OCI-LY7 (cell line): ENCODE data around the gene B4GALT4. TPM values are rescaled to one million over a fixed set of nuclear protein-coding genes. Genes with fewer than 3 reads are reported as not detected.

Source experiments
- BruUV-seq: library from RNA; stranded (reverse); fragments of 400-500 nt; replicated peaks from 2 replicates; lab custom pipeline; 2021; lab: Mats Ljungman, UMichigan
- CTCF ChIA-PET: fragments of 300-600 bp; sonication (Branson Sonifier 250); formaldehyde crosslinking; loops from one replicate; lab custom pipeline; 2022; ENCODE audit warnings: antibody characterized with exemption; ENCODE audit not compliant: unreplicated experiment; lab: Charles Lee
- POLR2A ChIA-PET: fragments of 300-600 bp; sonication (Branson Sonifier 250); formaldehyde crosslinking; loops from one replicate; lab custom pipeline; 2022; ENCODE audit warnings: antibody characterized with exemption; lab: Charles Lee
- DNase-seq: peaks from one replicate; pipeline ENCODE4 v3.0.0-alpha.2; 2015; ENCODE audit warnings: low spot score
- H2AFZ ChIP-seq: fragments of 200-600 bp; sonication (generic), shearing (Covaris generic); 2 replicates; pipeline ENCODE4 v1.6.1; 2014; ENCODE audit warnings: mild to moderate bottlenecking, antibody characterized with exemption, low read length, moderate library complexity
- H3K27ac ChIP-seq: fragments of 200-600 bp; sonication (generic); 2 replicates; pipeline ENCODE4 v1.5.1; 2014; ENCODE audit warnings: mixed run types, low read depth, mild to moderate bottlenecking, moderate library complexity, low read length, inconsistent platforms; ENCODE audit not compliant: poor library complexity, severe bottlenecking
- H3K36me3 ChIP-seq: fragments of 200-600 bp; sonication (generic); 2 replicates; pipeline ENCODE4 v1.6.1; 2014; ENCODE audit warnings: mild to moderate bottlenecking, antibody characterized with exemption, low read length, moderate library complexity, mixed read lengths; ENCODE audit not compliant: insufficient read depth
- H3K4me1 ChIP-seq: fragments of 200-600 bp; sonication (generic); 2 replicates; pipeline ENCODE4 v1.5.1; 2014; ENCODE audit warnings: mild to moderate bottlenecking, low read length; ENCODE audit not compliant: insufficient read depth, poor library complexity, severe bottlenecking
- H3K4me2 ChIP-seq: fragments of 200-600 bp; sonication (generic); 2 replicates; pipeline ENCODE4 v1.6.1; 2014; ENCODE audit warnings: mild to moderate bottlenecking, low read length
- H3K4me3 ChIP-seq: fragments of 200-600 bp; sonication (generic); 2 replicates; pipeline ENCODE4 v1.5.1; 2014; ENCODE audit warnings: mild to moderate bottlenecking, low read depth, low read length; ENCODE audit not compliant: poor library complexity, severe bottlenecking
- H3K79me2 ChIP-seq: fragments of 200-600 bp; sonication (generic); 2 replicates; pipeline ENCODE4 v1.6.1; 2016; ENCODE audit warnings: low read depth, mild to moderate bottlenecking, low read length, moderate library complexity, mixed read lengths; ENCODE audit not compliant: insufficient read depth
- H3K9me2 ChIP-seq: fragments of 200-600 bp; sonication (generic); 2 replicates; pipeline ENCODE4 v1.6.1; 2016; ENCODE audit warnings: mild to moderate bottlenecking, low read length, mixed read lengths; ENCODE audit not compliant: insufficient read depth
- H3K9me3 ChIP-seq: fragments of 200-600 bp; sonication (generic); 2 replicates; pipeline ENCODE4 v1.6.1; 2014; ENCODE audit warnings: mild to moderate bottlenecking, mixed run types, low read length, mixed read lengths
- H4K20me1 ChIP-seq: fragments of 200-600 bp; sonication (generic); 2 replicates; pipeline ENCODE4 v1.6.1; 2014; ENCODE audit warnings: mild to moderate bottlenecking, antibody characterized with exemption, low read length, moderate library complexity, mixed read lengths; ENCODE audit not compliant: insufficient read depth
- EZH2phosphoT487 ChIP-seq: fragments of 200-600 bp; sonication (generic); IDR thresholded peaks from 2 replicates; pipeline ENCODE4 v1.6.1; 2018; ENCODE audit warnings: low read depth, borderline replicate concordance, mild to moderate bottlenecking, mixed run types, antibody characterized with exemption, low read length, moderate library complexity, mixed read lengths
- intact Hi-C: fragments of 100-400 bp; cut with micrococcal nuclease; formaldehyde crosslinking; loops from one replicate; pipeline ENCODE4 v1.10.0; 2022; ENCODE audit not compliant: unreplicated experiment
- total RNA-seq, 2 experiments: library from RNA; depleted of rRNA in 1 of 2; stranded (reverse); fragments of >200 nt in 1 of 2; shearing (Covaris generic) in 1 of 2; gene quantifications; 2 replicates each; pipeline ENCODE4 v1.2.3, GENCODE V29; 2014 to 2022
- TF ChIP-seq, protein P1 (sequence below): fragments of 200-600 bp; sonication (generic); conservative IDR thresholded peaks from 2 replicates; pipeline ENCODE4 v1.5.1; 2014; ENCODE audit warnings: mild to moderate bottlenecking, antibody characterized with exemption, low read length, moderate library complexity, mixed read lengths

The B4GALT4 gene
- total RNA-seq, 2 experiments from 2014 or later, result 16.6 to 17.3 TPM

DNA sequence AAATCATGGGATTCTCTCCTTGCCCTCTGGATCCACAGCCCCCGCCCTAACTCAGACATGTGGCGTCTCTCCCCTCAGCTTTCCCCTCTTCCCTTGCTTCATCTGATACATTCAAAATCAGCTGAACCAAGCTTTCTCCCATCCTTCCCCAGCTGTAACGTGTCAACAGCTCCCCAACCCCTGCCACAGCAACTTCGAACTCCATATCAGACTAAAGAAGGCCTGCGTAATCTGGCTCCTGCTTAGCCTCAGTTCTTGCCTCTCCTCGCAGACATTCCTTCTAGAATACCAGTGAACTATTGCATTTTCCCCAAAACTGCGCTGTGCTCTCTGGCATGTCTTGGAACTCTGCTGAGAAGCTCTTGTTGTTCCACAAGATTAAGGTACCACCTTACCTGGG, 18.3 kb downstream of the B4GALT4 start:
- Histone ChIP-seq H3K4me2 (no peak overlapping the region), H3K9me3 (no peaks in the 10 kb centered on the region), H3K4me1 (no peaks in the 10 kb centered on the region), H3K27ac (no peak overlapping the region), H4K20me1 (no peaks in the 10 kb centered on the region), H2AFZ (no peak overlapping the region), H3K9me2 (no peaks in the 10 kb centered on the region), H3K36me3 (peaks cover 83% of the 10 kb centered on the region), H3K79me2 (no peaks in the 10 kb centered on the region), H3K4me3 (no peak overlapping the region)
- BruUV-seq, result no TSS peak
- intact Hi-C loops, result no loop called here
- DNase-seq, result no peak
- TF ChIP-seq, protein P1, sequence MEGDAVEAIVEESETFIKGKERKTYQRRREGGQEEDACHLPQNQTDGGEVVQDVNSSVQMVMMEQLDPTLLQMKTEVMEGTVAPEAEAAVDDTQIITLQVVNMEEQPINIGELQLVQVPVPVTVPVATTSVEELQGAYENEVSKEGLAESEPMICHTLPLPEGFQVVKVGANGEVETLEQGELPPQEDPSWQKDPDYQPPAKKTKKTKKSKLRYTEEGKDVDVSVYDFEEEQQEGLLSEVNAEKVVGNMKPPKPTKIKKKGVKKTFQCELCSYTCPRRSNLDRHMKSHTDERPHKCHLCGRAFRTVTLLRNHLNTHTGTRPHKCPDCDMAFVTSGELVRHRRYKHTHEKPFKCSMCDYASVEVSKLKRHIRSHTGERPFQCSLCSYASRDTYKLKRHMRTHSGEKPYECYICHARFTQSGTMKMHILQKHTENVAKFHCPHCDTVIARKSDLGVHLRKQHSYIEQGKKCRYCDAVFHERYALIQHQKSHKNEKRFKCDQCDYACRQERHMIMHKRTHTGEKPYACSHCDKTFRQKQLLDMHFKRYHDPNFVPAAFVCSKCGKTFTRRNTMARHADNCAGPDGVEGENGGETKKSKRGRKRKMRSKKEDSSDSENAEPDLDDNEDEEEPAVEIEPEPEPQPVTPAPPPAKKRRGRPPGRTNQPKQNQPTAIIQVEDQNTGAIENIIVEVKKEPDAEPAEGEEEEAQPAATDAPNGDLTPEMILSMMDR, result no peak
- no peak for TF ChIP-seq EZH2phosphoT487
- ChIA-PET CTCF (no interaction called here), POLR2A (interaction anchor here (0.5 kb wide), 1 partner anchor 58 kb away, joined by 3 read pairs; no protein-coding TSS in a partner anchor)

GRCh38 chr3:119221779-119222320, 18.8 kb downstream of the B4GALT4 start:
- no TSS peak for BruUV-seq
- no peaks in the 10 kb centered on the region for H3K79me2 ChIP-seq
- no peaks in the 10 kb centered on the region for H3K4me1 ChIP-seq
- no peak overlapping the region for H2AFZ ChIP-seq
- no peak overlapping the region for H3K4me2 ChIP-seq
- H3K9me3 ChIP-seq, result no peaks in the 10 kb centered on the region
- no peaks in the 10 kb centered on the region for H3K9me2 ChIP-seq
- intact Hi-C loops, result no loop called here
- no peak for TF ChIP-seq EZH2phosphoT487
- no peak overlapping the region for H3K27ac ChIP-seq
- H4K20me1 ChIP-seq, result no peaks in the 10 kb centered on the region
- ChIA-PET CTCF (no interaction called here), POLR2A (interaction anchor here (0.5 to 1.1 kb wide), 2 partner anchors 18 to 59 kb away, joined by 3 read pairs; no protein-coding TSS in a partner anchor)
- H3K4me3 ChIP-seq, result no peak overlapping the region
- DNase-seq, result no peak
- peaks cover 83% of the 10 kb centered on the region for H3K36me3 ChIP-seq

DNA sequence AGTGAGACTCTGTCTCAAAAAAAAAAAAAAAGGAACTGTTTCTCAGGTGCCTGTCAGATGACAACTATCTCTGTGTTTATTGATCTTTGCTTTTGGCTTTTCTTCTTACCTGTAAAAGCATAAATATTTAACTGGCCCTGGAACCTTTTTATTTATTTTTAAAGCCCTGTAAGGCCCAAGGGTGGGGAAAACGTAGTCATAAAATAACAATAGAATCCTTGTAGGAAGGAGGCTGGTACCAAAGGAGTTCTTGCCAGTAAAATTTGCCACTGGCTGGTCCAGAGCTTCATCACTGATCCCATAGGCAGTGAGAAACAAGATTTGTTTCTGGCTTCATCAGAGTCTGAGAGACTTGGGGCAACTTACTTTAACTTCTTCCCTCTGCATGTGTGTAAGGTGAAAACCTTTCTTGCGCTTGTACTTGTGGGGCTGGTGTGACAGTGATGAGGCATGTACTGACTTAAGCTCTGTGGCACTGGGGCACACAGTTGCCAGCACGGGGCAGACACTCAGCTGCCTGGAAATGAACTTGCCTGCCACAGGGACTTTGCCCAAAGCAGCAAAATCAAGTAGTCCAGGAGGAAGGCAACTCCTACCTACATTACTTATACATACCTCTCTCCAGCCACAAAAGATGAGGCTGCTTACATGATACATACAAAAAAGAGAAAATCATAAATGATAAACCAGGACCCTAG, 19.6 kb downstream of the B4GALT4 start:
- intact Hi-C loops, result no loop called here
- H2AFZ ChIP-seq, result no peak overlapping the region
- BruUV-seq, result no TSS peak
- no peak for DNase-seq
- no peak overlapping the region for H3K4me3 ChIP-seq
- TF ChIP-seq, protein P1, result no peak
- no peak for TF ChIP-seq EZH2phosphoT487
- H3K79me2 ChIP-seq, result no peaks in the 10 kb centered on the region
- CTCF ChIA-PET, result no interaction called here
- no peaks in the 10 kb centered on the region for H3K4me1 ChIP-seq
- no peaks in the 10 kb centered on the region for H4K20me1 ChIP-seq
- peaks cover 83% of the 10 kb centered on the region for H3K36me3 ChIP-seq
- POLR2A ChIA-PET, result interaction anchor here (0.7 to 1.1 kb wide), 3 partner anchors 9 to 84 kb away, joined by 3 to 5 read pairs (median 3); no protein-coding TSS in a partner anchor
- no peak overlapping the region for H3K4me2 ChIP-seq
- H3K9me3 ChIP-seq, result no peaks in the 10 kb centered on the region
- H3K27ac ChIP-seq, result no peak overlapping the region
- no peaks in the 10 kb centered on the region for H3K9me2 ChIP-seq
